Mammary epithelial cell (primary cell): ENCODE measurements around the gene LYST.

Source experiments
- EZH2 ChIP-seq: IDR thresholded peaks from 2 replicates; pipeline ENCODE4 v1.6.1; 2012; ENCODE audit warnings: low read length, inconsistent platforms, borderline replicate concordance
- TF ChIP-seq, protein P1 (sequence below), 2 donors: IDR thresholded peaks in 1 of 2; conservative IDR thresholded peaks in 1 of 2; 2 replicates each; pipeline ENCODE4 v1.5.1; 2011 to 2012; ENCODE audit warnings: inconsistent platforms in 2 of 2, low read length in 2 of 2, mild to moderate bottlenecking in 2 of 2, control low read depth in 1 of 2, low read depth in 1 of 2; ENCODE audit not compliant: insufficient read depth in 1 of 2; ENCODE audit errors: extremely low read depth in 1 of 2

DNA sequence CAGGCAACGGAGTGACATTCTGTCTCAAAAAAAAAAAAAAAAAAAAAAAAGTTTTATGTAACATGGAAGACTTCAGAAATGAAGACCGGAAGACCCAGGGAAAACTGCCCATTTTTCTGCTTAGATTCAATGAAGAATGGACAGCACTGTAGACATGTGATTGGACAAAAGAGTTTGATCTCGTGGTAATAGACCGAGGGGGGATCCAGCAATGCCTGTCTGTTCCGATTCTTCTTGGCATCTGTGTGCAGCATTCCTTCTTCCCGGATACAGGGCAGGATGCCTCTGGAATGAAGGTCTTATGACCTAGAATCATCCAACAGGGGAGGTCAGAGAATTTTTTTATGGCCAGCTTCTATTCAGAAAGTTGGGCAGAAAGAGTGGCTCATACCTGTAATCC is 5.6 kb upstream of the LYST start:
- no peak for TF ChIP-seq EZH2
- TF ChIP-seq, protein P1, sequence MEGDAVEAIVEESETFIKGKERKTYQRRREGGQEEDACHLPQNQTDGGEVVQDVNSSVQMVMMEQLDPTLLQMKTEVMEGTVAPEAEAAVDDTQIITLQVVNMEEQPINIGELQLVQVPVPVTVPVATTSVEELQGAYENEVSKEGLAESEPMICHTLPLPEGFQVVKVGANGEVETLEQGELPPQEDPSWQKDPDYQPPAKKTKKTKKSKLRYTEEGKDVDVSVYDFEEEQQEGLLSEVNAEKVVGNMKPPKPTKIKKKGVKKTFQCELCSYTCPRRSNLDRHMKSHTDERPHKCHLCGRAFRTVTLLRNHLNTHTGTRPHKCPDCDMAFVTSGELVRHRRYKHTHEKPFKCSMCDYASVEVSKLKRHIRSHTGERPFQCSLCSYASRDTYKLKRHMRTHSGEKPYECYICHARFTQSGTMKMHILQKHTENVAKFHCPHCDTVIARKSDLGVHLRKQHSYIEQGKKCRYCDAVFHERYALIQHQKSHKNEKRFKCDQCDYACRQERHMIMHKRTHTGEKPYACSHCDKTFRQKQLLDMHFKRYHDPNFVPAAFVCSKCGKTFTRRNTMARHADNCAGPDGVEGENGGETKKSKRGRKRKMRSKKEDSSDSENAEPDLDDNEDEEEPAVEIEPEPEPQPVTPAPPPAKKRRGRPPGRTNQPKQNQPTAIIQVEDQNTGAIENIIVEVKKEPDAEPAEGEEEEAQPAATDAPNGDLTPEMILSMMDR (conservative IDR thresholded peaks at IDR 0.05 in 1 of 2, IDR thresholded peaks at IDR 0.05 in 1 of 2; ENCODE audit: extremely low read depth in 1 of 2, insufficient read depth in 1 of 2, low read depth in 1 of 2, low read length in 2 of 2) = no peak
